ENCODE data around the gene CTIF. TPM values are rescaled to one million over a fixed set of nuclear protein-coding genes. Genes with fewer than 3 reads are reported as not detected.

The CTIF gene
- total RNA-seq, 4 donors from 2014 or later: 72.2 to 137 (median 86.5) TPM

- Histone ChIP-seq H3K27ac (no peak overlapping the region), H3K4me1 (peaks cover 0 to 2% (median 0%) of the 10 kb centered on the region in 4 donors), H3K9me3 (peaks cover 0 to 13% (median 0%) of the 10 kb centered on the region in 4 donors), H3K4me3 (no peak overlapping the region), H3K27me3 (no peaks in the 10 kb centered on the region), H3K36me3 (peaks cover 0 to 59% (median 8%) of the 10 kb centered on the region in 3 donors)
- TF ChIP-seq POLR2A (IDR thresholded peaks at IDR 0.05): no peak
- TF ChIP-seq CTCF (IDR thresholded peaks at IDR 0.05): no peak
- no peak for TF ChIP-seq EP300 (IDR thresholded peaks at IDR 0.05)
- no peak for DNase-seq (ENCODE audit: low spot score in 2 of 2)
- WGBS, 2 donors: 88 to 92% methylated on average over 3 of the region's 3 CpGs
These were observed 130.4 kb downstream of the CTIF start for GRCh38 chr18:48669180-48669675.

DNA sequence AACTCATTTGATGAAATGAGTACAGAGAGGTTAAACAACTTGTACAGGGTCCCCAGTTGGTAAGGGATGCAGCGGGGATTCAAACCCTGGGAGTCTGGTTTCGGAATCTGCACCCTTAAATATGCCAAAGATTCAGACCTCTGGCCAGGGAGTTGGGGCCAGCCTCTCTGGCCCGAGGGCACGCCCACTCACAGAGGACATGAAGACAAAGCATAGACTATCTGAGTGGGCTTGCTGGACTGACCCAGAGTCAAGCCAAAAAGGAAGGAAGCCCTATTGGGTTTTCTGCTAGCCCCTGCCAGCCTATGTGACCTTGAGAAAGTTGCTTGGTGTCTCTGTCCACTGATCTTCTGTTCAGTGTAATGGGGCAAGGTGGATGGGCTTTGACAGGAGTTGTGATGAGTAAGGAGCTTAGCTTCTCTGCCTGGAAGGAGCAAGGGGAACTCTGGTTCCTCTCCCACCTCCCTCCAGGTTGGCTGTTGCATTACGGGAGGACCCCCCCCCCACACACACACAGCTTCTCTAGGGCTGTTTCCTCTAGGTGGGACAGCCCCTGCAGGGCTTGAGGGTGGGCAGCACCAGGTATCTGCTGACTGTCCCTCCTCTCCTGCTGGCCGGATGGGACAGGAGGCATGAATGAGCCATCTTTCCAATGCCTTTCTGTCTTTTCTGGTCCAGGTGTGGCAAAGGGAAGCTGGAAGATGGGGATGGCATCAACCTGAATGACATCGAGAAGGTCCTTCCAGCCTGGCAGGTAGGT is 131.3 kb downstream of the CTIF start:
- Histone ChIP-seq H3K4me3 (no peak overlapping the region), H3K36me3 (peaks cover 0 to 60% (median 8%) of the 10 kb centered on the region in 3 donors), H3K9me3 (peaks cover 0 to 13% (median 0%) of the 10 kb centered on the region in 4 donors), H3K27me3 (no peaks in the 10 kb centered on the region), H3K27ac (no peak overlapping the region), H3K4me1 (peaks cover 0 to 3% (median under 1%) of the 10 kb centered on the region in 4 donors)
- WGBS, 2 donors: 85 to 93% methylated on average over 7 of the region's 7 CpGs
- no peak for TF ChIP-seq CTCF (IDR thresholded peaks at IDR 0.05)
- TF ChIP-seq POLR2A (IDR thresholded peaks at IDR 0.05): no peak
- no peak for TF ChIP-seq EP300 (IDR thresholded peaks at IDR 0.05)
- DNase-seq (ENCODE audit: low spot score in 2 of 2): no peak

GRCh38 chr18:48670751-48671560 is 132.1 kb downstream of the CTIF start:
- peaks cover 0 to 13% (median 0%) of the 10 kb centered on the region in 4 donors for H3K9me3 ChIP-seq
- DNase-seq (ENCODE audit: low spot score in 2 of 2): no peak
- H3K36me3 ChIP-seq: peaks cover 0 to 52% (median 8%) of the 10 kb centered on the region in 3 donors

DNA sequence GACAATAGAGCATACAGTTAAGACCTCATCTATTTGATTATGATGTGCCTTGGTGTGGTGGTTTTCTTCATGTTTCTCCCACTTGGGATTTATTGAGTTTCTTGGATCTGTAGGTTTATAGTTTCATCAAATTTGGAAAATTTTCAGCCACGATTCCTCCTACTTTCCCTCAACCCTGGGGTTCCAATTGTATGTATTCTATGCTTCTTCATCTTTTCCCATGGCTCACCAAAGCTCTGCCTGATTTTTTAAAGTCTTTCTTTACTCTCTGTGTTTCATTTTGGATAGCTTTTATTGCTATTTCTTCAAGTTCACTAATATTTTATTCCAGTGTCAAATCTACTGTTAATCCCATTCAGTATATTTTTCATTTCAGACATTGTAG is 132.7 kb downstream of the CTIF start:
- TF ChIP-seq CTCF (IDR thresholded peaks at IDR 0.05) (no peak), EP300 (IDR thresholded peaks at IDR 0.05) (no peak), POLR2A (IDR thresholded peaks at IDR 0.05) (no peak)

More at GRCh38 chr18:48670751-48671560, 132.1 kb downstream of the CTIF start:
- 98% methylated on average over 2 to 4 of the region's 4 CpGs for WGBS, 2 donors
- Histone ChIP-seq H3K27me3 (no peaks in the 10 kb centered on the region), H3K4me1 (peaks cover 0 to 11% (median 6%) of the 10 kb centered on the region in 4 donors), H3K4me3 (no peak overlapping the region), H3K27ac (no peak overlapping the region)
- TF ChIP-seq POLR2A (IDR thresholded peaks at IDR 0.05) (no peak), EP300 (IDR thresholded peaks at IDR 0.05) (no peak), CTCF (IDR thresholded peaks at IDR 0.05) (no peak)

More for the DNA sequence above, 132.7 kb downstream of the CTIF start:
- Histone ChIP-seq H3K36me3 (peaks cover 0 to 46% (median 8%) of the 10 kb centered on the region in 3 donors), H3K27ac (no peak overlapping the region), H3K4me3 (no peak overlapping the region), H3K9me3 (peaks cover 0 to 13% (median 0%) of the 10 kb centered on the region in 4 donors), H3K27me3 (no peaks in the 10 kb centered on the region), H3K4me1 (peaks cover 0 to 16% (median 11%) of the 10 kb centered on the region in 4 donors)
- DNase-seq (ENCODE audit: low spot score in 2 of 2): no peak
- 100% methylated on average over 1 of the region's 1 CpG for WGBS, 2 donors
